Hepatic stellate cell (primary cell): ENCODE data around the gene PNLIPRP3.
"Not testable (repeated sequence)": the region's sequence is repeated elsewhere in the genome, so short reads cannot be mapped to it uniquely, and the experiment has no call there.

Source experiments
- DNase-seq: peaks from one replicate; pipeline ENCODE4 v3.0.0; 2011; ENCODE audit warnings: low spot score

PNLIPRP3 gene

GRCh38 chr10:116427671-116428070 lies at the start of gene PNLIPRP3:
Gene PNLIPRP3 (plus strand): TSS chr10:116427847. CDS start chr10:116428013, 166 bp downstream.
- no peak for DNase-seq

- no peak for DNase-seq
Measured at GRCh38 chr10:116382290-116382689, 45.4 kb upstream of the PNLIPRP3 start.

- no peak for DNase-seq
Measured at GRCh38 chr10:116385311-116385710, 42.3 kb upstream of the PNLIPRP3 start.

GRCh38 chr10:116385994-116386809 lies 41.4 kb upstream of the PNLIPRP3 start:
- no peak for DNase-seq

GRCh38 chr10:116393246-116393831 lies 34.3 kb upstream of the PNLIPRP3 start:
- not testable (repeated sequence) for DNase-seq

- DNase-seq = no peak
Measured at GRCh38 chr10:116395223-116395985, 32.2 kb upstream of the PNLIPRP3 start.

GRCh38 chr10:116398224-116398623 lies 29.4 kb upstream of the PNLIPRP3 start:
- DNase-seq = no peak

GRCh38 chr10:116402858-116403257 lies 24.8 kb upstream of the PNLIPRP3 start:
- DNase-seq = no peak

GRCh38 chr10:116403740-116404250 lies 23.9 kb upstream of the PNLIPRP3 start:
- no peak for DNase-seq

GRCh38 chr10:116408719-116409118 lies 18.9 kb upstream of the PNLIPRP3 start:
- no peak for DNase-seq

GRCh38 chr10:116410351-116410750 lies 17.3 kb upstream of the PNLIPRP3 start:
- DNase-seq = no peak

GRCh38 chr10:116417821-116418220 lies 9.8 kb upstream of the PNLIPRP3 start:
- no peak for DNase-seq

GRCh38 chr10:116418389-116418788 lies 9.3 kb upstream of the PNLIPRP3 start:
- DNase-seq = no peak

- DNase-seq = no peak
Measured at GRCh38 chr10:116421815-116422214, 5.8 kb upstream of the PNLIPRP3 start.

- DNase-seq = no peak
Measured at GRCh38 chr10:116429288-116429977, 1.8 kb downstream of the PNLIPRP3 start.

- DNase-seq = no peak
Measured at GRCh38 chr10:116430288-116430687, 2.6 kb downstream of the PNLIPRP3 start.

GRCh38 chr10:116431598-116431997 lies 4.0 kb downstream of the PNLIPRP3 start:
- DNase-seq = no peak

GRCh38 chr10:116437076-116437692 lies 9.5 kb downstream of the PNLIPRP3 start:
- no peak for DNase-seq

GRCh38 chr10:116440330-116441030 lies 12.8 kb downstream of the PNLIPRP3 start:
- no peak for DNase-seq

GRCh38 chr10:116444527-116445142 lies 17.0 kb downstream of the PNLIPRP3 start:
- no peak for DNase-seq
